Measurements from ENCODE around the gene TRPM3.

DNA sequence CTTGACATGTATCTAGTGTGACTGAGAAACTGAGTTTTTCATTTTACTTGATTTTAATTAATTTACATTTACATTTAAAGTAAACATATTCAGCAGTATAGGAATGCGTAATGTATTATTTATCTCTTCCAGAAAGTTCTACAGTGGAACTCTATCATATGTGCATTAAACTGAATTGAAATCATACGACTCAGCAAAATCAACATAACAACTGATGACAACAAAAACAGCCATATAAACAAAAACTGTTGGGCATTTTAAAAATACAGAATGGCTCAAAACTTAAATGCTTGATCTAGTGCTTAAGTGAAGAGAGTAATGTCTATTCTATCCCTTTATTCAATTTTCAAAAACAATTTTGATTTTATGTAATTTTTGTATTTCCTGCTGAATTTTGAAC, 134.4 kb downstream of the TRPM3 start:
- TF ChIP-seq, protein P1, sequence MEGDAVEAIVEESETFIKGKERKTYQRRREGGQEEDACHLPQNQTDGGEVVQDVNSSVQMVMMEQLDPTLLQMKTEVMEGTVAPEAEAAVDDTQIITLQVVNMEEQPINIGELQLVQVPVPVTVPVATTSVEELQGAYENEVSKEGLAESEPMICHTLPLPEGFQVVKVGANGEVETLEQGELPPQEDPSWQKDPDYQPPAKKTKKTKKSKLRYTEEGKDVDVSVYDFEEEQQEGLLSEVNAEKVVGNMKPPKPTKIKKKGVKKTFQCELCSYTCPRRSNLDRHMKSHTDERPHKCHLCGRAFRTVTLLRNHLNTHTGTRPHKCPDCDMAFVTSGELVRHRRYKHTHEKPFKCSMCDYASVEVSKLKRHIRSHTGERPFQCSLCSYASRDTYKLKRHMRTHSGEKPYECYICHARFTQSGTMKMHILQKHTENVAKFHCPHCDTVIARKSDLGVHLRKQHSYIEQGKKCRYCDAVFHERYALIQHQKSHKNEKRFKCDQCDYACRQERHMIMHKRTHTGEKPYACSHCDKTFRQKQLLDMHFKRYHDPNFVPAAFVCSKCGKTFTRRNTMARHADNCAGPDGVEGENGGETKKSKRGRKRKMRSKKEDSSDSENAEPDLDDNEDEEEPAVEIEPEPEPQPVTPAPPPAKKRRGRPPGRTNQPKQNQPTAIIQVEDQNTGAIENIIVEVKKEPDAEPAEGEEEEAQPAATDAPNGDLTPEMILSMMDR (conservative IDR thresholded peaks at IDR 0.05; ENCODE audit: low read depth, low read length) = no peak
- TF ChIP-seq EZH2phosphoT487 (IDR thresholded peaks at IDR 0.05; ENCODE audit: borderline replicate concordance, low read length) (no peak), EZH2 (IDR thresholded peaks at IDR 0.05; ENCODE audit: low read length, unreplicated experiment) (no peak)

Measured in PC-3 (cell line).